Lower leg skin (tissue), 3 donors: Measurements from ENCODE around the gene ECE2.

Source experiments
- CTCF ChIP-seq, 3 donors: fragments of 450-650 bp; IDR thresholded peaks; one replicate each; pipeline ENCODE4 v1.5.1; 2016; ENCODE audit warnings: antibody characterized with exemption in 3 of 3, mild to moderate bottlenecking in 3 of 3, moderate library complexity in 2 of 3
- POLR2A ChIP-seq, 2 donors: fragments of 450-650 bp; IDR thresholded peaks; one replicate each; pipeline ENCODE4 v1.6.1; 2016 to 2017; ENCODE audit warnings: antibody characterized with exemption in 2 of 2, mild to moderate bottlenecking in 1 of 2, moderate library complexity in 1 of 2

GRCh38 chr3:184337399-184337714 lies 61.5 kb downstream of the ECE2 start, which contains the start of gene FAM131A:
- no peak for TF ChIP-seq CTCF (IDR thresholded peaks at IDR 0.05)
- no peak for TF ChIP-seq POLR2A (IDR thresholded peaks at IDR 0.05)
